ENCODE measurements around the gene PLEKHS1.
"Not testable (repeated sequence)": the region's sequence is repeated elsewhere in the genome, so short reads cannot be mapped to it uniquely, and the experiment has no call there.

Gene PLEKHS1

GRCh38 chr10:113770346-113770745 is 18.9 kb downstream of the PLEKHS1 start:
- H3K4me3 ChIP-seq (ENCODE audit: low read depth, low read length): no peak overlapping the region
- TF ChIP-seq, protein P1, sequence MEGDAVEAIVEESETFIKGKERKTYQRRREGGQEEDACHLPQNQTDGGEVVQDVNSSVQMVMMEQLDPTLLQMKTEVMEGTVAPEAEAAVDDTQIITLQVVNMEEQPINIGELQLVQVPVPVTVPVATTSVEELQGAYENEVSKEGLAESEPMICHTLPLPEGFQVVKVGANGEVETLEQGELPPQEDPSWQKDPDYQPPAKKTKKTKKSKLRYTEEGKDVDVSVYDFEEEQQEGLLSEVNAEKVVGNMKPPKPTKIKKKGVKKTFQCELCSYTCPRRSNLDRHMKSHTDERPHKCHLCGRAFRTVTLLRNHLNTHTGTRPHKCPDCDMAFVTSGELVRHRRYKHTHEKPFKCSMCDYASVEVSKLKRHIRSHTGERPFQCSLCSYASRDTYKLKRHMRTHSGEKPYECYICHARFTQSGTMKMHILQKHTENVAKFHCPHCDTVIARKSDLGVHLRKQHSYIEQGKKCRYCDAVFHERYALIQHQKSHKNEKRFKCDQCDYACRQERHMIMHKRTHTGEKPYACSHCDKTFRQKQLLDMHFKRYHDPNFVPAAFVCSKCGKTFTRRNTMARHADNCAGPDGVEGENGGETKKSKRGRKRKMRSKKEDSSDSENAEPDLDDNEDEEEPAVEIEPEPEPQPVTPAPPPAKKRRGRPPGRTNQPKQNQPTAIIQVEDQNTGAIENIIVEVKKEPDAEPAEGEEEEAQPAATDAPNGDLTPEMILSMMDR (IDR thresholded peaks at IDR 0.05; ENCODE audit: low read depth, low read length): no peak

GRCh38 chr10:113771131-113771530 is 19.6 kb downstream of the PLEKHS1 start:
- not testable (repeated sequence) for H3K4me3 ChIP-seq (ENCODE audit: low read depth, low read length)

DNA sequence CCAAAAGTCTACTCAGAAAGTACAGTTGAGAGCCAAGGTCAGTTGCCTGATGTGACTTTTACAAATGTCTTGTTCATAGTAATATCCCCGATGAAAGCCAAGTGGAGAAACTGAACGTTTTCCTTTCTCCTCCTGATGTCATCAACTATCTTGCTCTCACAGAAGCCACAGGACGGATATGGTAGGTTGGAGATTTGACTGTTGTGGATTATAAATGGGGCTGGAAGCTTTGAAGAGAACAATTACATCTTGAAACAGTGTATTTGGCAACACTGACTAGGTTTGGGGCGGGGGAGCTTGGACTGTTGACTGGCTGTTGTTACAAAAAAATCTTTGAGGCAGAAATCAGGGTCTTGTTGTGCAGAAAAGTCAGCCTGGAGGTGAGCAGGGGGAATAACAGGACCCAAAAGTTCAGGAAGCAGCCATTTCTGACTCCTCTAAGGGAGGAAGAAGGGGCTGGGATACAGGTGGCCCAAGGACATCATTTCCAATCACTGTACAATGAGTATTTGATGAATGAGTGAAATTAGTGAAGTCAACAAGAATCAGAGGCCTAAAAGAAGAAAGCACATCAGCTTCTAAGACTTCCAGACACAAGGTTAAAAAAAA is 24.3 kb downstream of the PLEKHS1 start:
- TF ChIP-seq, protein P1 (IDR thresholded peaks at IDR 0.05; ENCODE audit: low read depth, low read length): no peak
- no peak overlapping the region for H3K4me3 ChIP-seq (ENCODE audit: low read depth, low read length)

DNA sequence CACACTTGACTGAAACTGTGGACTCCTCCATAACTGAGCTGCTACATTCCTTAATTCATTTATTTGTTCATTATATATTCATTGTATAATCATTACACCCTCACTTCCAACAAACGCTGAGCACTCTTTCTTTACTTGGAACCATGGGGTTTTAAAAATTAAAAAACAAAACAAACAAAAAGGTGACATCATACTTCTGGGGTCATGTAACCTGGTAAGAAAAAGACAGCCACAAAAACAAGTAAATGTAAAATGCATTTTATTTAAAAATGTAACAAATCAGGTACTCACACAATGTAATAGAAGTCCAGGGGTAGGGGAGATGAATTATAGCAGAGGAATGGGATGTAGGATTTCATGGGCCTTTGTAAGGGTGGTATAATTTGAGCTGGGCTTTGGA is 25.1 kb downstream of the PLEKHS1 start:
- no peak overlapping the region for H3K4me3 ChIP-seq (ENCODE audit: low read depth, low read length)
- TF ChIP-seq, protein P1 (IDR thresholded peaks at IDR 0.05; ENCODE audit: low read depth, low read length): no peak

DNA sequence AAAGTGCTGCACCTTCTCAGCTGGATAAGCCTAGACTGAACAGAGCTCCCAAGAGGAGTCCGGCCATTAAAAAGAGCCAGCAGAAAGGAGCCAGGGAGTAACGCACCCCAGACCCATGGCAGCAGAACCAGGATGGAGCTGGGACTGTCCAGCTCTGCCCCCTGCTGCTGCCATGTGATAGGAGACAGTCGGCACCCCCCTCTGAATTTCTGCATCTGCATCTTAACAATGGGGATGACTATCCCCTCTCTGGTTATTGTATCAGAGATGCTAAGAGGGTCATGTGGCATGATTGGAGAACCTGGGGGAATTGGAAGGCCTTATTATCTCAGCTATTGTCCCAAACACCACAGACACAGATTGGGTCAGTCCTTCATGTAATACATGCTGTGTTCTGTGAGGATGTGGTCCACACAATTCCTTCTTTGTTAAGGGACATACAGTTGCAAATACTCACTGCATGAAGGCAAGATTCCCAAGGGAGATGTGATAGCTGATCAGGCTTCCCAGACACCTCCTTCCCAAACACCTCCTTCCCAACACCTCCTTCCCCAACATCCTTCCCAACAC is 29.3 kb downstream of the PLEKHS1 start:
- no peak overlapping the region for H3K4me3 ChIP-seq (ENCODE audit: low read depth, low read length)
- TF ChIP-seq, protein P1 (IDR thresholded peaks at IDR 0.05; ENCODE audit: low read depth, low read length): no peak

GRCh38 chr10:113782367-113782766 is 30.9 kb downstream of the PLEKHS1 start:
- TF ChIP-seq, protein P1 (IDR thresholded peaks at IDR 0.05; ENCODE audit: low read depth, low read length): no peak
- H3K4me3 ChIP-seq (ENCODE audit: low read depth, low read length): no peak overlapping the region

- TF ChIP-seq, protein P1 (IDR thresholded peaks at IDR 0.05; ENCODE audit: low read depth, low read length): no peak
- H3K4me3 ChIP-seq (ENCODE audit: low read depth, low read length): no peak overlapping the region
Measured at GRCh38 chr10:113782986-113783704, 31.7 kb downstream of the PLEKHS1 start.

Measured in WI38 (cell line).